A673 (cell line): ENCODE measurements around the gene PROC. TPM values are rescaled to one million over a fixed set of nuclear protein-coding genes. Genes with fewer than 3 reads are reported as not detected.

Experiments used
- BruUV-seq: library from RNA; stranded (reverse); fragments of 400-500 nt; replicated peaks from 2 replicates; lab custom pipeline; 2021; lab: Mats Ljungman, UMichigan
- CTCF ChIA-PET: fragments of 300-600 bp; sonication (Branson Sonifier 250); formaldehyde crosslinking; loops from one replicate; lab custom pipeline; 2022; ENCODE audit warnings: antibody characterized with exemption; lab: Charles Lee
- POLR2A ChIA-PET: fragments of 300-600 bp; sonication (Branson Sonifier 250); formaldehyde crosslinking; loops from one replicate; lab custom pipeline; 2022; ENCODE audit warnings: antibody characterized with exemption; ENCODE audit not compliant: low non-redundant PET; lab: Charles Lee
- DNase-seq: peaks from one replicate; pipeline ENCODE4 v3.0.0-alpha.2; 2015; ENCODE audit warnings: low spot score
- H3K27ac ChIP-seq: fragments of 200-600 bp; sonication (generic); 2 replicates; pipeline ENCODE4 v1.5.1; 2016; ENCODE audit warnings: mixed run types, low read depth, mild to moderate bottlenecking, mixed read lengths, antibody characterized with exemption, low read length; ENCODE audit not compliant: poor library complexity, severe bottlenecking
- H3K27me3 ChIP-seq: fragments of 200-600 bp; sonication (generic); replicated peaks from 2 replicates; pipeline ENCODE4 v1.6.1; 2017; ENCODE audit warnings: mixed run types, low read depth, mild to moderate bottlenecking, mixed read lengths, antibody characterized with exemption, low read length; ENCODE audit not compliant: insufficient read depth, poor library complexity
- H3K36me3 ChIP-seq: fragments of 200-600 bp; sonication (generic); 2 replicates; pipeline ENCODE4 v1.6.1; 2016; ENCODE audit warnings: mixed run types, mild to moderate bottlenecking, mixed read lengths, antibody characterized with exemption, low read length; ENCODE audit not compliant: insufficient read depth, poor library complexity, severe bottlenecking
- H3K4me1 ChIP-seq: fragments of 200-600 bp; sonication (generic); 2 replicates; pipeline ENCODE4 v1.6.1; 2017; ENCODE audit warnings: mixed run types, mild to moderate bottlenecking, mixed read lengths, antibody characterized with exemption, low read length; ENCODE audit not compliant: insufficient read depth, poor library complexity, severe bottlenecking
- H3K4me3 ChIP-seq: fragments of 200-600 bp; sonication (generic); 2 replicates; pipeline ENCODE4 v1.5.1; 2016; ENCODE audit warnings: low read depth, mixed run types, mild to moderate bottlenecking, mixed read lengths, low read length; ENCODE audit not compliant: poor library complexity, severe bottlenecking
- H3K9me3 ChIP-seq: fragments of 200-600 bp; sonication (generic); 2 replicates; pipeline ENCODE4 v1.6.1; 2016; ENCODE audit warnings: mixed run types, low read depth, mild to moderate bottlenecking, mixed read lengths, antibody characterized with exemption, low read length; ENCODE audit not compliant: poor library complexity, severe bottlenecking
- CTCF ChIP-seq: fragments of 300-800, 200-600 bp; sonication (generic); conservative IDR thresholded peaks from 2 replicates; pipeline ENCODE4 v1.5.1; 2017; ENCODE audit warnings: low read depth, mild to moderate bottlenecking, antibody characterized with exemption, low read length, moderate library complexity, mixed read lengths
- EZH2 ChIP-seq: fragments of 200-600 bp; sonication (generic); IDR thresholded peaks from 2 replicates; pipeline ENCODE4 v1.6.1; 2017; ENCODE audit warnings: borderline replicate concordance, low read depth, mild to moderate bottlenecking, mixed read lengths, antibody characterized with exemption, low read length; ENCODE audit not compliant: poor library complexity, severe bottlenecking
- intact Hi-C: fragments of 100-400 bp; cut with micrococcal nuclease; formaldehyde crosslinking; loops from one replicate; pipeline ENCODE4 v1.10.0; 2022; ENCODE audit not compliant: unreplicated experiment
- total RNA-seq: library from RNA; stranded (reverse); gene quantifications from 2 replicates; pipeline ENCODE4 v1.2.3, GENCODE V29; 2021

Gene PROC
- total RNA-seq, 1 experiment from 2014 or later = not detected

DNA sequence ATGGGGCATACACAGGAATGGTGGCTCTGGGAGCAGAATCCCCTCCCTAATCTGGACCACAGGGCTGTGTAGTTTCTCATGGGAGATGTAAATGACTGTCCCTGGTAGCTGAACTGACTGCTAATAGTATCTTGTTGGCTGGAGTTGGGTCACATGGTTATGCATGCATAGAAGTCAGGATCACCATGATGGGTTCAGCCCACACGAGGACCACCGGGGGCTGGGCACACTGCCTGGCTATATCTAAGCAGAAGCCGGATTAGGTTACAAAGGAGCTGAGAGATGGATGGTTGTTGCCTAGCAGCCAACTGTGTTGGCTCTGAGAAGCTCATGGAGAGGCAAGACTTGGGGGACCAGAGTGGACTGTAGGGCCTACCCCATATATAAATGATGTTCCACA is 23.7 kb upstream of the PROC start:
- intact Hi-C loops = no loop called here
- no peaks in the 10 kb centered on the region for H3K27me3 ChIP-seq
- H3K9me3 ChIP-seq = no peaks in the 10 kb centered on the region
- no TSS peak for BruUV-seq
- POLR2A ChIA-PET = no interaction called here
- H3K27ac ChIP-seq = no peak overlapping the region
- no peak for TF ChIP-seq EZH2
- TF ChIP-seq CTCF = no peak
- CTCF ChIA-PET = no interaction called here
- no peak for DNase-seq
- H3K4me1 ChIP-seq = peaks cover 4% of the 10 kb centered on the region
- H3K36me3 ChIP-seq = no peaks in the 10 kb centered on the region
- no peak overlapping the region for H3K4me3 ChIP-seq

DNA sequence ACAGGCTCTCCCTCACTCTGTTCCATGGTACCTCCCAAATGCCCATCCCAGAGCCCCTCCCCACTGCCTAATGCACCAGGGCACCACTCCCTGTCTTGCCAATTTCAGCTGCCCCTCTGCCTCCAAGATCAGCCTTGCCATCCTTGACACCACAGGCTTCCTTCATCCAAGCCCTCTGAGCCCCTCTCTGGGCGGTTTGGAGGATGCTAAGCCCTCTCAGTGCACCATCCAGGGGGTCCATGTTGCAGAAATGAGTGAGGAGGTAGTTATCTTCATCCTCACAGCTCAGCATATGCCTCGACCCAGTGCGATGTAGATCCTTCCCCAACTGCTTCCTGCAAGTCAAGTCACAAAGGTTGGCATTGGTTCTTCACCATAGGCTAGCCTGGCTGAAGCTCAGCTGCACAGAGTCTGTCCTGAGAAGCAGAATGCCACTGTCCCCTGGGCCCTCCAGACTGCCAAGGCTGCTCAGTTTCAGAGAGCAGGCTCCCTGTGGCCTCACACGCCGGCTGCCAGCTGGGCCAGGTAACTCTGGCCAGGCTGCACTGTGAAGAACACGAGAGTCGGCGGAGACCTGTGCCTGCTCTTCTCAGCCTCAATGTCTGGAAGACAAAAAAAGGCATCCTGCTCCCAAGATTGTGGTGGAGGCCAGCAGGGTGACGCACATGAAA is 20.5 kb upstream of the PROC start:
- ChIA-PET CTCF (interaction anchor here (0.7 kb wide), 1 partner anchor 74 kb away, joined by 9 read pairs; no protein-coding TSS in a partner anchor), POLR2A (interaction anchor here (0.6 kb wide), 1 partner anchor 53 kb away, joined by 4 read pairs; no protein-coding TSS in a partner anchor)
- Histone ChIP-seq H3K4me3 (no peak overlapping the region), H3K27ac (no peak overlapping the region), H3K4me1 (peaks cover 4% of the 10 kb centered on the region), H3K9me3 (no peaks in the 10 kb centered on the region), H3K27me3 (no peaks in the 10 kb centered on the region), H3K36me3 (no peaks in the 10 kb centered on the region)
- no TSS peak for BruUV-seq
- intact Hi-C loops = no loop called here
- no peak for TF ChIP-seq EZH2
- TF ChIP-seq CTCF = no peak
- DNase-seq = no peak

- H3K4me3 ChIP-seq = no peak overlapping the region
- intact Hi-C loops = no loop called here
- no peak for TF ChIP-seq CTCF
- TF ChIP-seq EZH2 = no peak
- no TSS peak for BruUV-seq
- H3K36me3 ChIP-seq = no peaks in the 10 kb centered on the region
- POLR2A ChIA-PET = interaction anchor here (0.6 kb wide), 1 partner anchor 54 kb away, joined by 4 read pairs; no protein-coding TSS in a partner anchor
- H3K9me3 ChIP-seq = no peaks in the 10 kb centered on the region
- no peak overlapping the region for H3K27ac ChIP-seq
- peaks cover 4% of the 10 kb centered on the region for H3K4me1 ChIP-seq
- CTCF ChIA-PET = interaction anchor here (0.7 kb wide), 1 partner anchor 74 kb away, joined by 9 read pairs; no protein-coding TSS in a partner anchor
- no peaks in the 10 kb centered on the region for H3K27me3 ChIP-seq
- DNase-seq = peak; percentile 90
Observed at GRCh38 chr2:127398239-127398590, 20.0 kb upstream of the PROC start.
